Stimulated activated CD4-positive, alpha-beta T cell treated with anti-CD3 and anti-CD28 coated beads, TNF-alpha, amount 100 ng/mL, for 24 hours (primary cell): ENCODE results near the gene MCL1.

Experiments used
- DNase-seq, 3 experiments: peaks; one replicate each; pipeline ENCODE4 v3.0.0-alpha.2; 2020; ENCODE audit warnings: low read depth in 3 of 3

Gene MCL1

GRCh38 chr1:150537732-150538684 lies 41.4 kb downstream of the MCL1 start:
- DNase-seq = no peak

GRCh38 chr1:150536836-150537731 lies 42.3 kb downstream of the MCL1 start:
- DNase-seq = no peak

- no peak for DNase-seq
These were observed 43.7 kb downstream of the MCL1 start for GRCh38 chr1:150535511-150536287.

- no peak for DNase-seq
These were observed 45.4 kb downstream of the MCL1 start for GRCh38 chr1:150534002-150534401.

GRCh38 chr1:150532860-150533259 lies 46.5 kb downstream of the MCL1 start:
- no peak for DNase-seq

GRCh38 chr1:150530491-150531159 lies 48.8 kb downstream of the MCL1 start:
- DNase-seq = no peak

- DNase-seq = no peak
These were observed 50.4 kb downstream of the MCL1 start for GRCh38 chr1:150529017-150529416.

GRCh38 chr1:150528196-150528595 lies 51.2 kb downstream of the MCL1 start:
- DNase-seq = no peak

GRCh38 chr1:150525348-150525747 lies 54.1 kb downstream of the MCL1 start:
- no peak for DNase-seq
